Lower lobe of right lung (tissue), 2 donors: ENCODE data around the gene PACS2. TPM values are rescaled to one million over a fixed set of nuclear protein-coding genes. Genes with fewer than 3 reads are reported as not detected.

Experiments
- ATAC-seq, 2 donors: fragments of 200-7000 bp; cut with Tn5 transposase; one replicate each; pipeline ENCODE4 v1.9.1; 2020 to 2022; ENCODE audit warnings: mild to moderate bottlenecking in 2 of 2, moderate library complexity in 2 of 2
- DNase-seq: peaks from one replicate; pipeline ENCODE4 v3.0.0-alpha.2; 2020
- H3K27ac ChIP-seq: fragments of 200-600 bp; one replicate; pipeline ENCODE4 v1.8.0; 2022
- H3K27me3 ChIP-seq: fragments of 200-600 bp; one replicate; pipeline ENCODE4 v1.8.0; 2022; ENCODE audit warnings: low read depth
- H3K36me3 ChIP-seq: fragments of 200-600 bp; one replicate; pipeline ENCODE4 v1.8.0; 2022; ENCODE audit warnings: mild to moderate bottlenecking
- H3K4me1 ChIP-seq: fragments of 200-600 bp; one replicate; pipeline ENCODE4 v1.8.0; 2022
- H3K4me3 ChIP-seq: fragments of 200-600 bp; one replicate; pipeline ENCODE4 v1.8.0; 2022; ENCODE audit warnings: mild to moderate bottlenecking
- H3K9me3 ChIP-seq: fragments of 200-600 bp; one replicate; pipeline ENCODE4 v1.8.0; 2022
- intact Hi-C: fragments of 100-400 bp; cut with DNase I; formaldehyde crosslinking; loops from one replicate; pipeline ENCODE4 v1.11.0; 2022
- total RNA-seq: library from RNA; stranded (reverse); fragmentation: NEBNext Ultra II Directional; extraction: Animal tissue kit (Norgen Biotek cat#: 25700); gene quantifications from one replicate; pipeline ENCODE4 v1.2.1, GENCODE V29; 2021
- TF ChIP-seq, protein P1 (sequence below): fragments of 200-600 bp; IDR thresholded peaks from one replicate; pipeline ENCODE4 v1.8.0; 2022; ENCODE audit warnings: antibody characterized with exemption, mild to moderate bottlenecking
- donor health status: DM: no; HTN: yes; CAD: no; lungs with severe emphysema.

Gene PACS2
- total RNA-seq, 1 donor from 2014 or later: 79.7 TPM

DNA sequence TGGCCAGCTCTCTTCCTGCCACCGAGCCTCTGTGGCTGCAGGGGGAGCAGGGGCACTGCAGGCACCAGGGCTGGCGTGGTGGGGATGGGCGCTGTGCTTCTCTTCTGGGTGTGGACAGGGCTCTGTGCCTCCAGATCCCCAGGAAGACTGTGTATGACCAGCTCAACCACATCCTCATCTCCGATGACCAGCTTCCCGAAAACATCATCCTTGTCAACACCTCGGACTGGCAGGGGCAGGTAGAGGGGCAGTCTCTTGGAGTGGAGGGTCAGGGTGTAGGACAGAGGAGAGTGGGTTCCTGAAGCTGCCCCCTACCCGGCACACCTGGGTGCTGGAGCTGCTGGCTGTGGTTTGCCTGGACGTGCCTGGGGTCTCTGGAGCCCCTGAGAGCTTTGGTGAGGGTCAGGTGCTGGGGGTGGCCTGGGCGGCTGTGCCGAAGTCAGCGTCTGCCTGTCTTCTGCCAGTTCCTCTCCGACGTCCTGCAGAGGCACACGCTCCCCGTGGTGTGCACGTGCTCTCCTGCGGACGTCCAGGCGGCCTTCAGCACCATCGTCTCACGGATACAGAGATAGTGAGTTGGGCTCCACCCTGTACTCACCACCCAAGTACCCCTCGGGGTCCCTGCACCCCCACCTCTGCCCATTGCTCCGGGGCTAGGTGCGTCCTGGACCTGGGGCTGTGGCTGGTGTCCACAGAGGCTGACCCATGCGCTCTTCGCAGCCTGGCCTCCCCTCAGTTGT lies 68.0 kb downstream of the PACS2 start:
- Histone ChIP-seq H3K36me3 (peaks cover 69% of the 10 kb centered on the region), H3K4me1 (no peaks in the 10 kb centered on the region), H3K27me3 (no peaks in the 10 kb centered on the region), H3K4me3 (no peak overlapping the region), H3K27ac (no peak overlapping the region), H3K9me3 (no peaks in the 10 kb centered on the region)
- intact Hi-C loops: no loop called here
- DNase-seq (no peak), ATAC-seq (no peak)
- TF ChIP-seq, protein P1, sequence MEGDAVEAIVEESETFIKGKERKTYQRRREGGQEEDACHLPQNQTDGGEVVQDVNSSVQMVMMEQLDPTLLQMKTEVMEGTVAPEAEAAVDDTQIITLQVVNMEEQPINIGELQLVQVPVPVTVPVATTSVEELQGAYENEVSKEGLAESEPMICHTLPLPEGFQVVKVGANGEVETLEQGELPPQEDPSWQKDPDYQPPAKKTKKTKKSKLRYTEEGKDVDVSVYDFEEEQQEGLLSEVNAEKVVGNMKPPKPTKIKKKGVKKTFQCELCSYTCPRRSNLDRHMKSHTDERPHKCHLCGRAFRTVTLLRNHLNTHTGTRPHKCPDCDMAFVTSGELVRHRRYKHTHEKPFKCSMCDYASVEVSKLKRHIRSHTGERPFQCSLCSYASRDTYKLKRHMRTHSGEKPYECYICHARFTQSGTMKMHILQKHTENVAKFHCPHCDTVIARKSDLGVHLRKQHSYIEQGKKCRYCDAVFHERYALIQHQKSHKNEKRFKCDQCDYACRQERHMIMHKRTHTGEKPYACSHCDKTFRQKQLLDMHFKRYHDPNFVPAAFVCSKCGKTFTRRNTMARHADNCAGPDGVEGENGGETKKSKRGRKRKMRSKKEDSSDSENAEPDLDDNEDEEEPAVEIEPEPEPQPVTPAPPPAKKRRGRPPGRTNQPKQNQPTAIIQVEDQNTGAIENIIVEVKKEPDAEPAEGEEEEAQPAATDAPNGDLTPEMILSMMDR: no peak

DNA sequence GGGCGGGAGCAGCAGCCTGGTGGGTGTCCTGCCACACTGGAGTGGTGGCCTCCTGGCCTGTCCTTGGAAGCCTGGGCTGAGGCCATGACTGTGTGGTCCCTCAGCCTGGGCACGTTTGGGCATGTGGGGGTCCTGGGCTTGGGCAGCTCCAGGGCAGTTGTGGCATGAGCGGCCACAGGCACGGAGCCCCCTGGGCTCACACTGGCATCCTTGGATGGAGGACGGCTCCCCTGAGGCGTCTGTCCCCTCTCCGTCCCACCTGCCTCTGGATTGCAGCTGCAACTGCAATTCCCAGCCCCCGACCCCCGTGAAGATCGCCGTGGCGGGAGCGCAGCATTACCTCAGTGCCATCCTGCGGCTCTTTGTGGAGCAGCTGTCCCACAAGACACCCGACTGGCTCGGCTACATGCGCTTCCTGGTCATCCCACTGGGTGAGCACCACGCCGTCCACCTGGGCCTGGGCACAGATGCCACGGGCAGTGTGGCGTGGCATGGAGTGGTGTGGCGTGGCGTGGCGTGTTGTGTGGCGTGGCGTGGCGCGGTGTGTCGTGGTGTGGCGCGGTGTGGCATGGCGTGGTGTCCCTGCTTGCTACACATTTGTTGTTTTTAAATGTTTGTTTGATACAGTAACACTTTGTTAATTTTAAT lies 68.7 kb downstream of the PACS2 start:
- no peak overlapping the region for H3K4me3 ChIP-seq
- TF ChIP-seq, protein P1: no peak
- no peak overlapping the region for H3K27ac ChIP-seq
- DNase-seq (no peak), ATAC-seq (no peak)
- H3K36me3 ChIP-seq: peaks cover 76% of the 10 kb centered on the region
- no peaks in the 10 kb centered on the region for H3K4me1 ChIP-seq
- H3K9me3 ChIP-seq: no peaks in the 10 kb centered on the region
- intact Hi-C loops: no loop called here
- H3K27me3 ChIP-seq: no peaks in the 10 kb centered on the region

DNA sequence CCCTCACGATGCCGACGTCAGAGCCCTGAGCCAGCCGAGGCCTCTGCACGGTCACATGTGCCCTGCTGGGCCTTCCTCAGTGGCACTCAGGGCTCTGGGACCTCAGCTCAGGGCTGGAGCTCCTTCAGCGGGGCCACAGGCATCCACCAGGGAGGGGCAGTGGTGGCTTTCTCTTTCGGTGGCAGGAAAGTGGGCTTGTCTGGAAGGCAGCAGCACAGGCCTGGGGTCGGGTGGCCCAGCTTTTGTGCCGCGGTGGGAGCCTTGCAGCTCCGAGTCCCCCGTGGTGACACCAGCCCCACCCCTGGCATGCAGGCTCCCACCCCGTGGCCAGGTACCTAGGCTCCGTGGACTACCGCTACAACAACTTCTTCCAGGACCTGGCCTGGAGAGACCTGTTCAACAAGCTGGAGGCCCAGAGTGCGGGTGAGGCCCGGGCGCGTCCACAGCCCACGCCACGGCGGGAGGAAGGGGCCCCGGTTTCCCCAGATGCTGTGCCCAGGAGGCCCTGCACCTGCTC lies 69.6 kb downstream of the PACS2 start:
- Histone ChIP-seq H3K9me3 (no peaks in the 10 kb centered on the region), H3K4me3 (no peak overlapping the region), H3K27ac (no peak overlapping the region), H3K36me3 (peaks cover 77% of the 10 kb centered on the region), H3K4me1 (peaks cover 4% of the 10 kb centered on the region), H3K27me3 (no peaks in the 10 kb centered on the region)
- no peak for DNase-seq
- intact Hi-C loops: no loop called here
- TF ChIP-seq, protein P1: no peak
- no peak for ATAC-seq

DNA sequence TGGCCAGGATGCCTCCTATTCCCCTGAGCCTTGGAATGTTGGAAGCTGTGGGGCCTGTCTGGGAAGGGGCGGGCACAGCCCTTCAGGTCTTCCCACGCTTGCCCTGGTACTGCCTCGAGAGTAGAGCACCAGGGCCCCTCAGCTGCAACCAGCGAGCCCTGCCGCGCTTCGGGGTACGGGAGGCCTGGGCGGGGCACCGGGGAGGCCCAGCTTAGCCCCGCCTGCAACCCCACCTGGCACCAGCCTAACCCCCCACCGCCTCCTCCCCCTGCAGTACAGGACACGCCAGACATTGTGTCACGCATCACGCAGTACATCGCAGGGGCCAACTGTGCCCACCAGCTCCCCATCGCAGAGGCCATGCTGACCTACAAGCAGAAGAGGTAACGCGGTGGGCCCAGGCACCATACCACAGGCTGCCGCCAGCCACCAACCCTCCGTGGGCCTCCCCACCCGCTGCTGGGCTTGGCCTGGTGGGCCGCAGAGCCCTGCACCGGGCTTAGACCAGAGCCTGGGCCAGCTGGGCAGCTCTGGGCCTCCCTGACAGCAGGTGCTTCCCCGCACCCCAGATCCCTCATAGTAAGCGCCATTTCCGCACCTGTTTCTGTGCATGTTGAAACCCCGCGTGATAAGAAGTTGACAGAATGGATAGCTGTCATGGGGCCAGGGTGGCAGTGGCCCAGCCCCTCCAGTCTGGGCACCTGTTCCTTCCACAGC lies 70.2 kb downstream of the PACS2 start:
- Histone ChIP-seq H3K4me3 (no peak overlapping the region), H3K36me3 (peaks cover 74% of the 10 kb centered on the region), H3K9me3 (no peaks in the 10 kb centered on the region), H3K27me3 (no peaks in the 10 kb centered on the region), H3K4me1 (peaks cover 10% of the 10 kb centered on the region), H3K27ac (no peak overlapping the region)
- TF ChIP-seq, protein P1: no peak
- DNase-seq (no peak), ATAC-seq (no peak)
- intact Hi-C loops: no loop called here

DNA sequence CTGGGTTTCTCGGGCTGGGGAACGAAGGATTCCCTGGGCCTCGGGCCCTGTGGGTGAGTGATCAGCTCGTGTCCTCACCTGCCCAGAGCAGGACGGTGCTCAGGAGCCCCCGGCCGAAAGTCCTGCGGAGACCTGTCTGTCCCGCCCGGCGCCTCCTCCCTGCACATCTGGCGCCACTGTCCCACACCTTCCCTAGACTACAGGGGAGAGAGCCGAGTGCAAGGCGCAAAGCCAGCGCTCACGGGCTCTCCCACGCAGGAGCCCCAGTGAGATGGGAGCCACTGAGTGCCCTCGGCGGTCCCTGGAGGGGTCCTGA lies 70.7 kb downstream of the PACS2 start:
- Histone ChIP-seq H3K4me3 (no peak overlapping the region), H3K4me1 (peaks cover 15% of the 10 kb centered on the region), H3K36me3 (peaks cover 69% of the 10 kb centered on the region), H3K9me3 (no peaks in the 10 kb centered on the region), H3K27ac (no peak overlapping the region), H3K27me3 (no peaks in the 10 kb centered on the region)
- intact Hi-C loops: no loop called here
- ATAC-seq: no peak
- DNase-seq: no peak
- TF ChIP-seq, protein P1: no peak
